Liver (tissue), 3 donors: ENCODE data around the gene LRMDA.

ENCODE experiments used
- EGR1 ChIP-seq, 2 donors: IDR thresholded peaks; 2 replicates each; pipeline ENCODE4 v1.6.1; 2016 to 2018; ENCODE audit warnings: antibody characterized with exemption in 2 of 2, low read depth in 2 of 2
- HNF4A ChIP-seq, 2 donors: conservative IDR thresholded peaks; 2 replicates each; pipeline ENCODE4 v1.6.1; 2016; ENCODE audit warnings: antibody characterized with exemption in 2 of 2, mild to moderate bottlenecking in 2 of 2
- JUND ChIP-seq, 2 donors: IDR thresholded peaks; 2 replicates each; pipeline ENCODE4 v1.6.1; 2016; ENCODE audit warnings: antibody characterized with exemption in 2 of 2
- RAD21 ChIP-seq, 2 donors: IDR thresholded peaks; 2 replicates each; pipeline ENCODE4 v1.6.1; 2016; ENCODE audit warnings: antibody characterized with exemption in 2 of 2, mild to moderate bottlenecking in 2 of 2
- RXRA ChIP-seq, 2 donors: IDR thresholded peaks; 2 replicates each; pipeline ENCODE4 v1.6.1; 2017 to 2018; ENCODE audit warnings: antibody characterized with exemption in 2 of 2, mild to moderate bottlenecking in 1 of 2
- SP1 ChIP-seq: IDR thresholded peaks from 2 replicates; pipeline ENCODE4 v1.6.1; 2018; ENCODE audit warnings: antibody characterized with exemption, mild to moderate bottlenecking
- TAF1 ChIP-seq: conservative IDR thresholded peaks from 2 replicates; pipeline ENCODE4 v1.6.1; 2016; ENCODE audit warnings: antibody characterized with exemption, mild to moderate bottlenecking
- YY1 ChIP-seq: IDR thresholded peaks from 2 replicates; pipeline ENCODE4 v1.6.1; 2016; ENCODE audit warnings: antibody characterized with exemption, mild to moderate bottlenecking
- TF ChIP-seq, protein P1 (sequence below): fragments of 150-350 bp; IDR thresholded peaks from 2 replicates; pipeline ENCODE4 v1.5.1; 2017; ENCODE audit warnings: improper control_type of control experiment, low read depth, low read length; ENCODE audit not compliant: missing input control
- donor health status: healthy.
- donor health status: healthy.

DNA sequence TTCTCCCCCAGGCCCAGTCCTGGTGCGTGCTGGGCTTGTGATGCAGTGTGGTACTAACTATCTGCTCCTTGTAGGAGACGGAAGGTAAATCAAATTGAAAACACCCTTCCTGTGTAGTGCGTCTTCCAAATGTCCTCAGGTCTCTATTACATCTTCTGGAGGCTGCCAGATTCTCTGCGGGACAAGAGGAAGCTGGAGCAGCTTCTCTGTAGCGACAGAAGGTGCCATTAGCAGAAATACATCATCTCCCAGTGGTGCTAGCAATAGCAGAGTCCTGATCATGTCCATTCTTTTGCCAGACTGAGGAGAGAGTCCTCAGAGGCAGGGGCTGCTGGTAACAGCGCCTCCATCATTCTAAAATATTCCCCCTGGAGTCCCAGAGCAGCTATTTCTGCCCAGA, 675.2 kb downstream of the LRMDA start:
- TF ChIP-seq, protein P1, sequence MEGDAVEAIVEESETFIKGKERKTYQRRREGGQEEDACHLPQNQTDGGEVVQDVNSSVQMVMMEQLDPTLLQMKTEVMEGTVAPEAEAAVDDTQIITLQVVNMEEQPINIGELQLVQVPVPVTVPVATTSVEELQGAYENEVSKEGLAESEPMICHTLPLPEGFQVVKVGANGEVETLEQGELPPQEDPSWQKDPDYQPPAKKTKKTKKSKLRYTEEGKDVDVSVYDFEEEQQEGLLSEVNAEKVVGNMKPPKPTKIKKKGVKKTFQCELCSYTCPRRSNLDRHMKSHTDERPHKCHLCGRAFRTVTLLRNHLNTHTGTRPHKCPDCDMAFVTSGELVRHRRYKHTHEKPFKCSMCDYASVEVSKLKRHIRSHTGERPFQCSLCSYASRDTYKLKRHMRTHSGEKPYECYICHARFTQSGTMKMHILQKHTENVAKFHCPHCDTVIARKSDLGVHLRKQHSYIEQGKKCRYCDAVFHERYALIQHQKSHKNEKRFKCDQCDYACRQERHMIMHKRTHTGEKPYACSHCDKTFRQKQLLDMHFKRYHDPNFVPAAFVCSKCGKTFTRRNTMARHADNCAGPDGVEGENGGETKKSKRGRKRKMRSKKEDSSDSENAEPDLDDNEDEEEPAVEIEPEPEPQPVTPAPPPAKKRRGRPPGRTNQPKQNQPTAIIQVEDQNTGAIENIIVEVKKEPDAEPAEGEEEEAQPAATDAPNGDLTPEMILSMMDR = no peak
- TF ChIP-seq YY1 (no peak), RAD21 (IDR thresholded peaks at IDR 0.05) (no peak), EGR1 (IDR thresholded peaks at IDR 0.05; ENCODE audit: low read depth in 2 of 2) (no peak), RXRA (IDR thresholded peaks at IDR 0.05) (no peak), JUND (IDR thresholded peaks at IDR 0.05) (no peak), HNF4A (conservative IDR thresholded peaks at IDR 0.05) (no peak), TAF1 (no peak), SP1 (no peak)
